GM18867 (cell line): Measurements from ENCODE around the gene GGT6.

Experiments
- ATAC-seq: cut with Tn5 transposase; IDR thresholded peaks from one replicate; pipeline ENCODE4 v1.9.1; 2021; ENCODE audit warnings: mild to moderate bottlenecking, moderate library complexity; ENCODE audit not compliant: unreplicated experiment

GGT6 gene

GRCh38 chr17:4507361-4508111, 52.8 kb downstream of the GGT6 start:
- no peak for ATAC-seq
